GM18868 (cell line): ENCODE measurements around the gene CAMTA2.

Experiments used
- ATAC-seq: cut with Tn5 transposase; IDR thresholded peaks from one replicate; pipeline ENCODE4 v1.9.1; 2021; ENCODE audit warnings: mild to moderate bottlenecking, moderate library complexity; ENCODE audit not compliant: unreplicated experiment

CAMTA2 gene

GRCh38 chr17:4947411-4948165, 39.9 kb downstream of the CAMTA2 start:
- ATAC-seq: no peak

GRCh38 chr17:4947010-4947410, 40.5 kb downstream of the CAMTA2 start:
- no peak for ATAC-seq

GRCh38 chr17:4946312-4946976, 41.0 kb downstream of the CAMTA2 start:
- no peak for ATAC-seq

- no peak for ATAC-seq
Observed at GRCh38 chr17:4945944-4946280, 41.6 kb downstream of the CAMTA2 start.

- peak; percentile 29 for ATAC-seq
Observed at GRCh38 chr17:4945176-4945943, 42.1 kb downstream of the CAMTA2 start.

GRCh38 chr17:4944554-4945175, 42.8 kb downstream of the CAMTA2 start:
- no peak for ATAC-seq

- ATAC-seq: no peak
Observed at GRCh38 chr17:4944163-4944553, 43.3 kb downstream of the CAMTA2 start.

GRCh38 chr17:4942760-4943508, 44.5 kb downstream of the CAMTA2 start:
- no peak for ATAC-seq

GRCh38 chr17:4941319-4941610, 46.2 kb downstream of the CAMTA2 start:
- no peak for ATAC-seq

GRCh38 chr17:4940555-4941318, 46.7 kb downstream of the CAMTA2 start:
- ATAC-seq: no peak

GRCh38 chr17:4939796-4940554, 47.5 kb downstream of the CAMTA2 start, which contains the start of the genes RNF167 and SLC25A11:
RNF167 (plus strand) TSS chr17:4940268; CDS start chr17:4940910, 642 bp downstream.
SLC25A11 (minus strand) TSS chr17:4940046; CDS start chr17:4939910, 136 bp downstream.
- ATAC-seq: peak; percentile 69

- no peak for ATAC-seq
Observed at GRCh38 chr17:4939546-4939795, 48.0 kb downstream of the CAMTA2 start.

- no peak for ATAC-seq
Observed at GRCh38 chr17:4938688-4939545, 48.6 kb downstream of the CAMTA2 start.

GRCh38 chr17:4938069-4938491, 49.4 kb downstream of the CAMTA2 start:
- ATAC-seq: no peak

- ATAC-seq: no peak
Observed at GRCh38 chr17:4937553-4937952, 49.9 kb downstream of the CAMTA2 start.

GRCh38 chr17:4936436-4936835, 51.0 kb downstream of the CAMTA2 start:
- no peak for ATAC-seq

GRCh38 chr17:4935650-4936049, 51.8 kb downstream of the CAMTA2 start:
- ATAC-seq: no peak

GRCh38 chr17:4934173-4934979, 53.1 kb downstream of the CAMTA2 start:
- ATAC-seq: peak; percentile 40
